Activated naive CD4-positive, alpha-beta T cell treated with anti-CD3 and anti-CD28 coated beads, Interleukin-2, amount 10 ng/mL, durations not matched to agents 7 days and 5 days (primary cell): ENCODE data around the gene TOR1A.

Experiments used
- CTCF ChIA-PET: fragments of 350-600 bp; sonication (Branson Sonifier 250); formaldehyde crosslinking; loops from one replicate; lab custom pipeline; 2021; ENCODE audit warnings: antibody characterized with exemption; lab: Charles Lee
- DNase-seq: peaks from one replicate; pipeline ENCODE4 v3.0.0-alpha.2; 2020
- H3K27ac Mint-ChIP-seq: one replicate; pipeline ENCODE4 v1.8.0; 2021; ENCODE audit warnings: mild to moderate bottlenecking, moderate library complexity, mixed read lengths
- H3K27me3 Mint-ChIP-seq: one replicate; pipeline ENCODE4 v1.8.0; 2021; ENCODE audit warnings: mild to moderate bottlenecking, mixed read lengths
- H3K36me3 Mint-ChIP-seq: one replicate; pipeline ENCODE4 v1.8.0; 2021; ENCODE audit warnings: mixed read lengths
- H3K4me1 Mint-ChIP-seq: one replicate; pipeline ENCODE4 v1.8.0; 2021; ENCODE audit warnings: mixed read lengths
- H3K4me3 Mint-ChIP-seq: one replicate; pipeline ENCODE4 v1.8.0; 2021; ENCODE audit warnings: mild to moderate bottlenecking, moderate library complexity, mixed read lengths
- H3K9me3 Mint-ChIP-seq: one replicate; pipeline ENCODE4 v1.8.0; 2021; ENCODE audit warnings: mixed read lengths

TOR1A gene

GRCh38 chr9:129822898-129823541 is 916 bp downstream of the TOR1A start:
- Mint-ChIP-seq H3K4me1 (peaks cover 20% of the 10 kb centered on the region), H3K27ac (peak overlapping the region; percentile 78), H3K9me3 (no peaks in the 10 kb centered on the region), H3K27me3 (no peaks in the 10 kb centered on the region), H3K4me3 (peak overlapping the region; percentile 79), H3K36me3 (peaks cover 26% of the 10 kb centered on the region)
- CTCF ChIA-PET, result no interaction called here
- DNase-seq, result peak; percentile 53

DNA sequence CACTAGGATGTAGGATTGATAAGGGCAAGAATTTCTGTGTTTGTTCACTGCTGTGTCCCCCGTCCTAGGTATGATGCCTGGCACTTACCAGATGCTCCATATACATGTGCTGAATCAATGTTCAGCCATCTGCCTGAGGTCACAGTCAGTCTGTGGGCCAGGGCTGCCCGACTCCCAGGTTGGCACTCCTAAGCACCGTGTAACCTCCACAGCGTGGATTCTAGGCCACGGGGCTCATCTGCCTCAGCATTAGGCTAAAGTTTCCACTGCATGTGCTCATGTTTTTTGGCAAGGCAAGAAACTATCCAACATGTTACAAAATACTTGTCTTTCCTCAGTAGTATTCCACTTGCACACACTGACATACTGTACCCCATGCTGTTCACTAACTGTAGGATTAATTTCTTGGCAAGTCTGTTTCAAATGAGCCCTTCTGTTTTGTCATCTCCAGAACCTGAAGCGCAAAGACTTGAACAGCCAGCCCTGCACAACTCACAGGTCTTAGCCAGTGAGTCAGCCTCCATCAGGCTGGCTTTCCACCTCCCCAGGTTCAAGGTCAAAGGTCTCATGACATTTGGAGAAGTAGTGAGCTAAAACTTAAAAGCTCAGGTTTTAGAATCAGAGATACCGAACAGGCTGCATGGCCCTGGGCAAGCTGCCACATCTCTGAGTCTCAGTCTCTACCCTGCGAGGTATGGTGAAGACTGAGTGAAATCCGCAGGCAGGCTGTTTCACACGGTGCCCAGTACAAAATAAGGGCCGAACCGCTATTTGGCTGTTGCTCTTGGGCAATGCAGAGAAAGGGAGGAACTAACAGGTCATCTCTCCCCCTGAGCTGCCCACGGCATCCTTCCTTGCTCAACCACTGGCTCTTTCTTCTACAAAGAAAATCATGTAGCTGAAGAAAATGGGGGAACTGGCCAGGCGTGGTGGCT is 7.2 kb downstream of the TOR1A start:
- Mint-ChIP-seq H3K4me1 (peaks cover 10% of the 10 kb centered on the region), H3K9me3 (no peaks in the 10 kb centered on the region), H3K27ac (no peak overlapping the region), H3K36me3 (peaks cover 46% of the 10 kb centered on the region), H3K4me3 (no peak overlapping the region), H3K27me3 (no peaks in the 10 kb centered on the region)
- CTCF ChIA-PET, result no interaction called here
- no peak for DNase-seq

- H3K9me3 Mint-ChIP-seq, result no peaks in the 10 kb centered on the region
- H3K27me3 Mint-ChIP-seq, result no peaks in the 10 kb centered on the region
- CTCF ChIA-PET, result no interaction called here
- DNase-seq, result no peak
- no peak overlapping the region for H3K4me3 Mint-ChIP-seq
- peaks cover 8% of the 10 kb centered on the region for H3K4me1 Mint-ChIP-seq
- H3K27ac Mint-ChIP-seq, result no peak overlapping the region
- peaks cover 51% of the 10 kb centered on the region for H3K36me3 Mint-ChIP-seq
Measured at GRCh38 chr9:129815278-129815677, 8.7 kb downstream of the TOR1A start.

DNA sequence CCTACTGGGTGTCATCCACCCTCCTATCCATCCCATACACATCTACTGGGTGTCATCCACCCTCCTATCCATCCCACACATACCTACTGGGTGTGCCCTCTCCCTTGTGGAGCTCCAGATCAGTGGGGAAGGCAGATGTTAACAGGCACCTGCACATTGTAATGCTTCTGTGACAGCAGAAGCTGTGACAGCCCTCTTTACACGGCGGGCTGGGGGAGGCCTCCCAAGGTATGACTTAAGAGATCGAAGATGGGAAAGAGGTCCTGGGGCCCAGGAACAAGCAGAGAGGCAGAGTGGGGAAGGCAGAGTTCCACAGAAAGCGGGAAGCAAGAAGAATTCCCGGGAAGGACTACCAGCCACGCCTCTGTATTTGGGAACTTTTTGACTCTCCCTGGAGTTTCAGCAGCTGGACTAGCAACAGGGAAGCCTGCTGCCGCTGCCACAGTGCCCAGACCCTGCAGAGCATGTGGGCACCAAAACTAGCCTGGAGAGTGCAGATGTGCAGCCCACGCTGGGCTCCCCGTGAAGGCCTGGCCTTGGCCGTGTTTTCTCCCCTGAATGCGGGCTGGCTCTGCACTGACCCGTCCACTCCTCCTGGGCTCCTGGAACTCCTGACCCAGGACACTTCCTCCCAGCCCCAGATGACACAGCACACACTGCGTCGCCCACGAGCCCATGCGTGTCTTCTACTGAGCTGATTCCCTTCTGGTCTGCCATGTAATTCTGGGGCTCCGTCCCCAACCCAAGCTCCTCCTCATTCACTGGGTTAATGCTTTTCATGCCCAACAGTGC is 9.3 kb downstream of the TOR1A start:
- peaks cover 7% of the 10 kb centered on the region for H3K4me1 Mint-ChIP-seq
- H3K36me3 Mint-ChIP-seq, result peaks cover 57% of the 10 kb centered on the region
- no peaks in the 10 kb centered on the region for H3K9me3 Mint-ChIP-seq
- no peak overlapping the region for H3K27ac Mint-ChIP-seq
- CTCF ChIA-PET, result no interaction called here
- H3K4me3 Mint-ChIP-seq, result no peak overlapping the region
- DNase-seq, result no peak
- no peaks in the 10 kb centered on the region for H3K27me3 Mint-ChIP-seq

- no peak overlapping the region for H3K4me3 Mint-ChIP-seq
- H3K27me3 Mint-ChIP-seq, result no peaks in the 10 kb centered on the region
- no peak overlapping the region for H3K27ac Mint-ChIP-seq
- DNase-seq, result no peak
- CTCF ChIA-PET, result no interaction called here
- peaks cover 6% of the 10 kb centered on the region for H3K4me1 Mint-ChIP-seq
- H3K9me3 Mint-ChIP-seq, result no peaks in the 10 kb centered on the region
- peaks cover 59% of the 10 kb centered on the region for H3K36me3 Mint-ChIP-seq
Measured at GRCh38 chr9:129813661-129814060, 10.3 kb downstream of the TOR1A start.

DNA sequence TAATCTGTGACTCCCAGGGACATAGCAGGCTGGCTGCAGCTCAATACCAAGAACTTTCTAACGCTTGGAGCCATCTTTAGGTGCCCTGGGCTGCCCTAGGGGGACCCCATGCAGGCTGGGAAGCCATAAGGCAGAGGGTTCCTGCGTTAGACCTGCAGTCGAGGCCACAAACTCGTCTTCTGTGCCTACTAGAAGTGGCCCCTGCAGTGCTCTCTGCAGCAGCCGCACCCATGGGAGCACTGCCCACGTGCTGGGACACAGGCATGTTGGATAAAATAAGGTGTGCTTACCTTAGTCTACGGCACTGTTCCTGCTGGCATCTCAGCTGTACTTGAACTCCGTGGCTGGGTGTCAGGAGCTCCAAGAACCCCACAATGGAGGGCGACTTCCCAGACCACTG is 11.6 kb downstream of the TOR1A start:
- Mint-ChIP-seq H3K4me1 (peaks cover 4% of the 10 kb centered on the region), H3K27ac (no peak overlapping the region), H3K9me3 (no peaks in the 10 kb centered on the region), H3K27me3 (no peaks in the 10 kb centered on the region), H3K4me3 (no peak overlapping the region), H3K36me3 (peaks cover 58% of the 10 kb centered on the region)
- CTCF ChIA-PET, result no interaction called here
- no peak for DNase-seq

DNA sequence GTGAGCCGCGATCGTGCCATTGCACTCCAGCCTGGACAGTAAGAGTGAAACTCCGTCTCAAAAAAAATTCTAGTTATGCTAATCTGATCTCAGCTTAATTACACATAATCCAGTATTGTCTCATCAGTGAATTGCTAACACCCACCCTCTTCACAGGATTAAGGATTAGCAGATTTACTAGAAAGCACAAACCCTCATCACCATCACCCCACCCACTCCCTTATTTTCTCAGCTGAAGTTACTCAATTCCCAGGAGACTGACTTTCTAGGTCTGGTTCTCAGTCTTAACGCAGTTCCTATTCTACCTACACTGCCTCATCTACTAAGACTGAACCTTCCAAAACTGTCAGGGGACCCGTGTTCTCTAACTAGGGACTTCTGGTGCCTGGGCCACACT is 12.0 kb downstream of the TOR1A start:
- CTCF ChIA-PET, result no interaction called here
- Mint-ChIP-seq H3K9me3 (no peaks in the 10 kb centered on the region), H3K27me3 (no peaks in the 10 kb centered on the region), H3K36me3 (peaks cover 62% of the 10 kb centered on the region), H3K4me3 (no peak overlapping the region), H3K27ac (no peak overlapping the region), H3K4me1 (peaks cover 7% of the 10 kb centered on the region)
- no peak for DNase-seq

DNA sequence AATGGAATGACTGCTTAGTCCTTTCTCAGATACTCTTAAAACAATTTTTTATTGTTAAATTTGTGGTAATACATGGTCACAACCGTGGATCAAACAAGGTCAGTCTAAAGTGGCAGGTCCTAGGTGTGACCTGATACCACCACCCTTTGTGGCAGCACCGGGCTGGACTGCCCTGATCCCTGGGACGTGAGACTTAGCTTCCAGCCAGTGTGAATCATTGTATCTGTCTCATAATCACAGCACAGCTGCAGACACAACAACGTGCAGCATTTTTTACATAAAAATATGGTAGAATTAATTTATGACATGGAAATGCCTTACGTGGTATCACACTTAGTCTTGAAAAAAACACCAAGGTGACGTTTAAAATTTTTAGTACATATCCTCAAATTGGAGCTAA is 13.1 kb downstream of the TOR1A start:
- Mint-ChIP-seq H3K4me1 (peaks cover 17% of the 10 kb centered on the region), H3K9me3 (no peaks in the 10 kb centered on the region), H3K36me3 (peaks cover 60% of the 10 kb centered on the region), H3K27me3 (no peaks in the 10 kb centered on the region), H3K27ac (no peak overlapping the region), H3K4me3 (no peak overlapping the region)
- CTCF ChIA-PET, result no interaction called here
- DNase-seq, result no peak

DNA sequence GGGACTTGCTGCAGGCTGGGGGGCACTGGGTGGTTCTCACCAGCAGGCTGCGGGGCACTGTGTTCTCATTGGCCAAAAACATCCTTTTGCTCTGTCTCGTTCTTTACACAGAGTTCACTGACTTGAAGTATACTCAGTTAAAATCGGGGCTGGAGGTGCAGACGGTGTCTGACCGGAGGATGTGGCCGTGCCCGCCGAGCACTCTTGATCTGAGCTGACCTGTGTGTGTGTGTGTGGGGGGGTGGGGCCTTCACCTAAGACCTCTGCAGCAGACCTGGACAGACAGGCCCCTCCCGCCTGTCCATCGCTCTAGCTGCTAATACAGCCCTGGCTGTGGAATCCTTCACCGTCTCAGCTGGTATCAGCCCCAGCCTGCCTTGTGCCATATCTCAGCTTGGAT is 13.8 kb downstream of the TOR1A start:
- peaks cover 21% of the 10 kb centered on the region for H3K4me1 Mint-ChIP-seq
- H3K27ac Mint-ChIP-seq, result no peak overlapping the region

DNA sequence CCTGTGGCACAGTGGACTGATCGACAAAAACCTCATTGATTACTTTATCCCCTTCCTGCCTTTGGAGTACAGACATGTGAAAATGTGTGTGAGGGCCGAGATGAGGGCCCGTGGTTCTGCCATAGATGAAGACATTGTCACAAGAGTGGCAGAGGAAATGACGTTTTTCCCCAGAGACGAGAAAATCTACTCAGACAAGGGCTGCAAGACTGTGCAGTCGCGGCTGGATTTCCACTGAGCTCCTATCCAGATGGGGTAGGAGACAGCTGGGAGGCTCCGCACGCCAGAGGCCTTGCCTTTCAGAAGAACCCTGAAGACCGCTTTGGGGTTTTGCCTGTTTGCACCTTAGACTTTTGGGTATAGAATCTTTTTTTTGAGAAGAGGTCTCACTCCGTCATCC is 14.6 kb downstream of the TOR1A start:
- Mint-ChIP-seq H3K27ac (no peak overlapping the region), H3K27me3 (no peaks in the 10 kb centered on the region), H3K9me3 (no peaks in the 10 kb centered on the region), H3K4me3 (no peak overlapping the region), H3K4me1 (peaks cover 24% of the 10 kb centered on the region), H3K36me3 (peaks cover 55% of the 10 kb centered on the region)
- DNase-seq, result no peak
- CTCF ChIA-PET, result interaction anchor here (0.5 kb wide), 1 partner anchor 104 kb away, joined by 3 read pairs; no protein-coding TSS in a partner anchor

More for the DNA sequence above, 13.8 kb downstream of the TOR1A start:
- DNase-seq, result no peak
- Mint-ChIP-seq H3K36me3 (peaks cover 58% of the 10 kb centered on the region), H3K27me3 (no peaks in the 10 kb centered on the region), H3K4me3 (no peak overlapping the region), H3K9me3 (no peaks in the 10 kb centered on the region)
- CTCF ChIA-PET, result no interaction called here

- H3K4me3 Mint-ChIP-seq, result no peak overlapping the region
- no peak for DNase-seq
- H3K36me3 Mint-ChIP-seq, result peaks cover 48% of the 10 kb centered on the region
- H3K4me1 Mint-ChIP-seq, result peaks cover 30% of the 10 kb centered on the region
- H3K9me3 Mint-ChIP-seq, result no peaks in the 10 kb centered on the region
- peak overlapping the region; percentile 25 for H3K27ac Mint-ChIP-seq
- CTCF ChIA-PET, result no interaction called here
- peaks cover 4% of the 10 kb centered on the region for H3K27me3 Mint-ChIP-seq
Measured at GRCh38 chr9:129806061-129806460, 17.9 kb downstream of the TOR1A start.

GRCh38 chr9:129803676-129804060 is 20.3 kb downstream of the TOR1A start:
- CTCF ChIA-PET, result interaction anchor here (1.2 kb wide), 1 partner anchor 64 kb away, joined by 4 read pairs; no protein-coding TSS in a partner anchor
- Mint-ChIP-seq H3K4me3 (peak overlapping the region; percentile 87), H3K9me3 (no peaks in the 10 kb centered on the region), H3K4me1 (peaks cover 30% of the 10 kb centered on the region), H3K36me3 (peaks cover 32% of the 10 kb centered on the region), H3K27ac (peak overlapping the region; percentile 93), H3K27me3 (peaks cover 4% of the 10 kb centered on the region)
- DNase-seq, result no peak

- Mint-ChIP-seq H3K36me3 (peaks cover 29% of the 10 kb centered on the region), H3K9me3 (no peaks in the 10 kb centered on the region), H3K4me1 (peaks cover 30% of the 10 kb centered on the region), H3K27ac (peak within 1 kb of the TSS; percentile 93), H3K27me3 (peaks cover 4% of the 10 kb centered on the region), H3K4me3 (peak within 1 kb of the TSS; percentile 87)
- DNase-seq, result peak; percentile 96
- CTCF ChIA-PET, result interaction anchor here (1.2 kb wide), 1 partner anchor 65 kb away, joined by 4 read pairs; no protein-coding TSS in a partner anchor
Measured at GRCh38 chr9:129802833-129803675, 20.9 kb downstream of the TOR1A start, which contains the start of gene TOR1B. Gene TOR1B (plus strand): TSS chr9:129803184. CDS start chr9:129803213, 29 bp downstream.
